ENCODE data around the gene EIPR1. TPM values are rescaled to one million over a fixed set of nuclear protein-coding genes. Genes with fewer than 3 reads are reported as not detected.

The EIPR1 gene
- total and polyA plus RNA-seq, 2 of the 4 experiments (the other 2 are of a cell fraction) = 46.5 to 67.4 TPM

GRCh38 chr2:3207091-3207491, 170.5 kb downstream of the EIPR1 start:
- no peak overlapping the region for H4K5ac ChIP-seq (ENCODE audit: low read depth, low read length)
- no TSS peak for BruUV-seq (replicated peaks)
- no peak overlapping the region for H3K23ac ChIP-seq (ENCODE audit: low read depth, low read length)
- no peaks in the 10 kb centered on the region for H3K9me3 ChIP-seq (ENCODE audit: control insufficient read depth, insufficient read depth, low read length)
- H3K9me1 ChIP-seq (ENCODE audit: insufficient read depth, low read length) = peaks cover 8% of the 10 kb centered on the region
- ChIA-PET POLR2A (ENCODE audit: unreplicated experiment) (interaction anchor here (0.7 kb wide), 1 partner anchor 191 kb away, joined by 3 read pairs; no protein-coding TSS in a partner anchor), CTCF (interaction anchor here (1.3 kb wide), 1 partner anchor 10 kb away, joined by 4 read pairs; no protein-coding TSS in a partner anchor)
- no peak overlapping the region for H3K4me2 ChIP-seq (ENCODE audit: low read depth, low read length)
- no peak overlapping the region for H3K18ac ChIP-seq (ENCODE audit: low read depth, low read length)
- H4K8ac ChIP-seq (ENCODE audit: low read depth in 2 of 2, low read length in 2 of 2) = no peak overlapping the region
- dilution Hi-C loops (cut with HindIII; ENCODE audit: low sequenced_read_pairs, unreplicated experiment) (no loop called here), intact Hi-C loops (cut with micrococcal nuclease) (no loop called here), in situ Hi-C loops (cut with MboI; ENCODE audit: low sequenced_read_pairs) (no loop called here)
- no peak overlapping the region for H2BK15ac ChIP-seq (ENCODE audit: low read depth, low read length)
- H2AK9ac ChIP-seq (replicated peaks; ENCODE audit: low read depth, low read length, poor library complexity) = no peak overlapping the region
- ATAC-seq (ENCODE audit: low read depth) (no peak), DNase-seq (no peak)
- no peak overlapping the region for H3K4ac ChIP-seq (ENCODE audit: low read depth, low read length)
- H4K91ac ChIP-seq (ENCODE audit: insufficient read depth, low read depth, low read length) = no peak overlapping the region
- H3K36me3 ChIP-seq (ENCODE audit: control insufficient read depth, insufficient read depth, low read length) = peaks cover 3% of the 10 kb centered on the region
- H2AK5ac ChIP-seq (ENCODE audit: low read depth, low read length) = no peak overlapping the region
- no peak overlapping the region for H3K56ac ChIP-seq (ENCODE audit: extremely low read depth, insufficient read depth, low read length)
- no peaks in the 10 kb centered on the region for H3K79me1 ChIP-seq (ENCODE audit: low read depth in 1 of 2, low read length in 2 of 2)
- no peak overlapping the region for H3K27ac ChIP-seq (ENCODE audit: insufficient read depth, low read length)
- no peak overlapping the region for H3K14ac ChIP-seq (replicated peaks; ENCODE audit: low read depth, low read length)
- H3K4me3 ChIP-seq (ENCODE audit: insufficient read depth, low read depth, low read length) = no peak overlapping the region
- H2BK20ac ChIP-seq (ENCODE audit: low read depth, low read length) = no peak overlapping the region
- no peak overlapping the region for H2BK5ac ChIP-seq (ENCODE audit: low read depth, low read length, poor library complexity, severe bottlenecking)
- no peaks in the 10 kb centered on the region for H3K27me3 ChIP-seq (ENCODE audit: control insufficient read depth, insufficient read depth, low read length)
- no peak overlapping the region for H2BK120ac ChIP-seq (ENCODE audit: low read depth, low read length)
- WGBS, 2 experiments (ENCODE audit: extremely low coverage in 2 of 2, insufficient read length in 1 of 2) = no CpG with 5 or more reads among the region's 10 CpGs
- TF ChIP-seq MAFK (IDR thresholded peaks at IDR 0.05; ENCODE audit: low read depth, low read length) = no peak
- no peak for TF ChIP-seq POLR2A (IDR thresholded peaks at IDR 0.05; ENCODE audit: low read depth, low read length)
- TF ChIP-seq BHLHE40 (IDR thresholded peaks at IDR 0.05; ENCODE audit: low read depth, low read length) = no peak
- no peak for TF ChIP-seq MAZ (IDR thresholded peaks at IDR 0.05; ENCODE audit: borderline replicate concordance, low read depth, low read length)
- no peaks in the 10 kb centered on the region for H3K4me1 ChIP-seq (ENCODE audit: control insufficient read depth, insufficient read depth, low read length)
- H4K20me1 ChIP-seq (ENCODE audit: insufficient read depth, low read length) = no peaks in the 10 kb centered on the region; the same call in 1 of the 2 replicates
- H3K9ac ChIP-seq (ENCODE audit: low read depth, low read length) = no peak overlapping the region
- no peak overlapping the region for H2AFZ ChIP-seq (replicated peaks; ENCODE audit: low read length, poor library complexity)

Measured in IMR-90 (cell line).